ENCODE results near the gene PPP1R9A.

DNA sequence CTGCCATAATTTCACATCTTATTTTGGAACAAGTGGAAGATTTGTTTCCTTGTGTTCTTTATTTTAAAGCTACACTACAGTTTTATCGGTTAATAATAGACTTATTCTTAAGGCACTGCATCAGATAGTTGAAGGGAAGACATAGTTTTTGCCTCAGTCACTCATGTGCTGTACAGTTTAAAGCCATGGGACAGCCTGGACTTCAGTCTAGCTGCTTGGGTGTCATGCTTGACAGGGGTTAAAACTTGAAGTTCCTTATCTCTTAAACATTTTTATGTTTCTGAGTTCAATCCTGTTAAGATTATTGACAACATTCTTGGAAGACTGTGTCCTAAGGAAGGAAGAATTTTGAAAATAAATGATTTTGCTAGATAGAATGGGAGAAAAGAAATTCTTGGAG lies 49.7 kb downstream of the PPP1R9A start:
- no peak for TF ChIP-seq POLR2AphosphoS5 (IDR thresholded peaks at IDR 0.05)
- TF ChIP-seq POLR2A (IDR thresholded peaks at IDR 0.05), result no peak
- TF ChIP-seq, protein P1, sequence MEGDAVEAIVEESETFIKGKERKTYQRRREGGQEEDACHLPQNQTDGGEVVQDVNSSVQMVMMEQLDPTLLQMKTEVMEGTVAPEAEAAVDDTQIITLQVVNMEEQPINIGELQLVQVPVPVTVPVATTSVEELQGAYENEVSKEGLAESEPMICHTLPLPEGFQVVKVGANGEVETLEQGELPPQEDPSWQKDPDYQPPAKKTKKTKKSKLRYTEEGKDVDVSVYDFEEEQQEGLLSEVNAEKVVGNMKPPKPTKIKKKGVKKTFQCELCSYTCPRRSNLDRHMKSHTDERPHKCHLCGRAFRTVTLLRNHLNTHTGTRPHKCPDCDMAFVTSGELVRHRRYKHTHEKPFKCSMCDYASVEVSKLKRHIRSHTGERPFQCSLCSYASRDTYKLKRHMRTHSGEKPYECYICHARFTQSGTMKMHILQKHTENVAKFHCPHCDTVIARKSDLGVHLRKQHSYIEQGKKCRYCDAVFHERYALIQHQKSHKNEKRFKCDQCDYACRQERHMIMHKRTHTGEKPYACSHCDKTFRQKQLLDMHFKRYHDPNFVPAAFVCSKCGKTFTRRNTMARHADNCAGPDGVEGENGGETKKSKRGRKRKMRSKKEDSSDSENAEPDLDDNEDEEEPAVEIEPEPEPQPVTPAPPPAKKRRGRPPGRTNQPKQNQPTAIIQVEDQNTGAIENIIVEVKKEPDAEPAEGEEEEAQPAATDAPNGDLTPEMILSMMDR (IDR thresholded peaks at IDR 0.05), result no peak

All from prostate gland (tissue), 2 donors.